Fibroblast of lung (primary cell): ENCODE data around the gene UBL4B. TPM values are rescaled to one million over a fixed set of nuclear protein-coding genes. Genes with fewer than 3 reads are reported as not detected.
A peak's percentile ranks its signal among the peaks of the same experiment; 100 is the strongest.

Experiments used
- DNase-seq, 2 donors: peaks; one replicate each; pipeline versions ENCODE4 v3.0.0 to v3.0.0-alpha.2; 2010; ENCODE audit warnings: low read depth in 2 of 2
- H2AFZ ChIP-seq: 2 replicates; pipeline ENCODE4 v1.5.1; 2012; ENCODE audit warnings: low read length, control low read depth, inconsistent platforms
- H3K27ac ChIP-seq: 2 replicates; pipeline ENCODE4 v1.5.1; 2011; ENCODE audit warnings: low read length, control low read depth; ENCODE audit not compliant: insufficient read depth
- H3K27me3 ChIP-seq: 2 replicates; pipeline ENCODE4 v1.5.1; 2011; ENCODE audit warnings: mild to moderate bottlenecking, low read length; ENCODE audit not compliant: control insufficient read depth, insufficient read depth
- H3K36me3 ChIP-seq: 2 replicates; pipeline ENCODE4 v1.5.1; 2011; ENCODE audit warnings: low read length; ENCODE audit not compliant: control insufficient read depth, insufficient read depth
- H3K4me1 ChIP-seq: 2 replicates; pipeline ENCODE4 v1.5.1; 2011; ENCODE audit warnings: low read length; ENCODE audit not compliant: control insufficient read depth, insufficient read depth; ENCODE audit errors: extremely low read depth
- H3K4me2 ChIP-seq: 2 replicates; pipeline ENCODE4 v1.5.1; 2011; ENCODE audit warnings: low read length, control low read depth; ENCODE audit not compliant: insufficient read depth; ENCODE audit errors: extremely low read depth
- H3K4me3 ChIP-seq, 4 experiments: fragments of 200-600 bp in 1 of 4; sonication (generic) in 1 of 4; replicated peaks in 1 of 4; 2 replicates each; pipeline ENCODE4 v1.5.1; 2011 to 2016; ENCODE audit warnings: low read length in 4 of 4, low read depth in 3 of 4, mild to moderate bottlenecking in 3 of 4, control low read depth in 2 of 4, inconsistent platforms in 1 of 4, mixed read lengths in 1 of 4; ENCODE audit not compliant: insufficient read depth in 1 of 4; ENCODE audit errors: control extremely low read depth in 1 of 4
- H3K79me2 ChIP-seq: 2 replicates; pipeline ENCODE4 v1.5.1; 2012; ENCODE audit warnings: mild to moderate bottlenecking, low read length, inconsistent platforms; ENCODE audit not compliant: control insufficient read depth, insufficient read depth
- H3K9ac ChIP-seq: 2 replicates; pipeline ENCODE4 v1.5.1; 2011; ENCODE audit warnings: mild to moderate bottlenecking, low read length, control low read depth; ENCODE audit not compliant: insufficient read depth
- H3K9me3 ChIP-seq: 2 replicates; pipeline ENCODE4 v1.5.1; 2012; ENCODE audit warnings: low read depth, low read length; ENCODE audit not compliant: control insufficient read depth, insufficient read depth
- H4K20me1 ChIP-seq: 2 replicates; pipeline ENCODE4 v1.5.1; 2011; ENCODE audit warnings: low read length; ENCODE audit not compliant: control insufficient read depth, insufficient read depth; ENCODE audit errors: extremely low read depth
- EZH2 ChIP-seq: IDR thresholded peaks from 2 replicates; pipeline ENCODE4 v1.5.1; 2012; ENCODE audit warnings: low read length, control low read depth, mild to moderate bottlenecking; ENCODE audit errors: missing control alignments
- polyA plus RNA-seq, 2 donors: library from polyadenylated mRNA; depleted of rRNA in 1 of 2; stranded (reverse) in 1 of 2; unstranded in 1 of 2; fragments of >200 nt; gene quantifications; 2 replicates each; pipeline ENCODE4 v1.2.1, GENCODE V29; 2011 to 2012; ENCODE audit warnings: missing spikeins in 1 of 2
- total RNA-seq: library from RNA; depleted of rRNA; stranded (reverse); fragments of >200 nt; gene quantifications from 2 replicates; pipeline ENCODE4 v1.2.1, GENCODE V29; 2014
- TF ChIP-seq, protein P1 (sequence below), 2 donors: IDR thresholded peaks in 1 of 2; conservative IDR thresholded peaks in 1 of 2; 1 replicate in 1 of 2; 2 replicates in 1 of 2; pipeline ENCODE4 v1.5.1; 2011 to 2012; ENCODE audit warnings: low read length in 2 of 2, control low read depth in 1 of 2, inconsistent platforms in 1 of 2, low read depth in 1 of 2, mild to moderate bottlenecking in 1 of 2

UBL4B gene
- total and polyA plus RNA-seq, 2 donors (not counting 1 experiment from before 2014, with no cell fraction given): not detected

DNA sequence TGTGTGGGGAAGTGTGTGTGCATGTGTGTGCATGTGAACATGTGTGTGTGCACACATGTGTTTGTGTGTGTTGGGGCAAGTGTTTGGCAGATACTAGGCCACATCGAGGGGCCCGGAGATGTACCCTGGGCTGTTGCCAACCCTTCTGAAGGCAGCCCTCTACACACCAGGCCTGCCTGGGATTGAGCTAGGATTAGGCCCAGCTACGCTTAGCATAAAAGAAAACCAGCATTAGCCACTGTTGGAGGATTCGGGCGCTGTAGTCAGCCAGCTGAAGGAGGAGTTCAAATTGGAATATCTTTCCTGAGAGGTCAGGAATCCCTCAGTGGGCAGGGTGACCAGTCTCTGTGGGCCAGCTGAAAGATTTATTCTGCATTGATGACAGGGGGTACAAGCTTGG lies 31.2 kb upstream of the UBL4B start:
- H4K20me1 ChIP-seq: no peaks in the 10 kb centered on the region
- no peaks in the 10 kb centered on the region for H3K4me1 ChIP-seq
- no peak overlapping the region for H3K27ac ChIP-seq
- H3K36me3 ChIP-seq: no peaks in the 10 kb centered on the region
- H3K79me2 ChIP-seq: no peaks in the 10 kb centered on the region
- H3K4me2 ChIP-seq: no peak overlapping the region
- H3K9ac ChIP-seq: no peak overlapping the region
- no peaks in the 10 kb centered on the region for H3K9me3 ChIP-seq
- H3K27me3 ChIP-seq: peaks cover 45% of the 10 kb centered on the region
- no peak overlapping the region for H3K4me3 ChIP-seq
- no peak overlapping the region for H2AFZ ChIP-seq
- TF ChIP-seq, protein P1, sequence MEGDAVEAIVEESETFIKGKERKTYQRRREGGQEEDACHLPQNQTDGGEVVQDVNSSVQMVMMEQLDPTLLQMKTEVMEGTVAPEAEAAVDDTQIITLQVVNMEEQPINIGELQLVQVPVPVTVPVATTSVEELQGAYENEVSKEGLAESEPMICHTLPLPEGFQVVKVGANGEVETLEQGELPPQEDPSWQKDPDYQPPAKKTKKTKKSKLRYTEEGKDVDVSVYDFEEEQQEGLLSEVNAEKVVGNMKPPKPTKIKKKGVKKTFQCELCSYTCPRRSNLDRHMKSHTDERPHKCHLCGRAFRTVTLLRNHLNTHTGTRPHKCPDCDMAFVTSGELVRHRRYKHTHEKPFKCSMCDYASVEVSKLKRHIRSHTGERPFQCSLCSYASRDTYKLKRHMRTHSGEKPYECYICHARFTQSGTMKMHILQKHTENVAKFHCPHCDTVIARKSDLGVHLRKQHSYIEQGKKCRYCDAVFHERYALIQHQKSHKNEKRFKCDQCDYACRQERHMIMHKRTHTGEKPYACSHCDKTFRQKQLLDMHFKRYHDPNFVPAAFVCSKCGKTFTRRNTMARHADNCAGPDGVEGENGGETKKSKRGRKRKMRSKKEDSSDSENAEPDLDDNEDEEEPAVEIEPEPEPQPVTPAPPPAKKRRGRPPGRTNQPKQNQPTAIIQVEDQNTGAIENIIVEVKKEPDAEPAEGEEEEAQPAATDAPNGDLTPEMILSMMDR (conservative IDR thresholded peaks at IDR 0.05 in 1 of 2, IDR thresholded peaks at IDR 0.05 in 1 of 2; ENCODE audit: low read depth in 1 of 2, low read length in 2 of 2): no peak
- no peak for TF ChIP-seq EZH2
- no peak for DNase-seq

DNA sequence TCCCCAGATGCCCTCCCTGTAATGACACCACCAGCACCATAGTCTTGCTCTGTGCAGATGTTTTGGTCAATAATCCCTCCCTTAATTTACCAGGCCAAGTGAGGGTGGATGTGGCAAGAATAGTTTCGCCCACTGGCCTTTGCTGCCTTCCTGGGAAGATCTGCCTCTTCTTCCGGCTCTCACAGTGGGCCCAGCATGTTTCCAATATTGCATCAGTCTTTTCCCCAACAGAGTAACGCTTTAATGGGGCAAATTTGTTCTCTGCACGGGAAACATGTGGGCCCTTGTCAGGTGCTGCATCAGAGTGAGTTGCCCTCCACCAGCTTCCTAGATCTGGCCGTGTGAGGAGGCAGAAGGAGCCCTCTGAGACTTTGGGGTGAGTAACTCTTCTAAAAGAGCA lies 29.8 kb upstream of the UBL4B start:
- no peak for TF ChIP-seq EZH2
- TF ChIP-seq, protein P1 (conservative IDR thresholded peaks at IDR 0.05 in 1 of 2, IDR thresholded peaks at IDR 0.05 in 1 of 2; ENCODE audit: low read depth in 1 of 2, low read length in 2 of 2): no peak
- Histone ChIP-seq H3K4me2 (no peak overlapping the region), H3K9ac (no peak overlapping the region), H3K4me1 (no peaks in the 10 kb centered on the region), H3K79me2 (no peaks in the 10 kb centered on the region), H2AFZ (no peak overlapping the region), H3K36me3 (no peaks in the 10 kb centered on the region), H3K4me3 (no peak overlapping the region), H4K20me1 (no peaks in the 10 kb centered on the region), H3K9me3 (no peaks in the 10 kb centered on the region), H3K27ac (no peak overlapping the region), H3K27me3 (peaks cover 42% of the 10 kb centered on the region)
- DNase-seq: no peak

DNA sequence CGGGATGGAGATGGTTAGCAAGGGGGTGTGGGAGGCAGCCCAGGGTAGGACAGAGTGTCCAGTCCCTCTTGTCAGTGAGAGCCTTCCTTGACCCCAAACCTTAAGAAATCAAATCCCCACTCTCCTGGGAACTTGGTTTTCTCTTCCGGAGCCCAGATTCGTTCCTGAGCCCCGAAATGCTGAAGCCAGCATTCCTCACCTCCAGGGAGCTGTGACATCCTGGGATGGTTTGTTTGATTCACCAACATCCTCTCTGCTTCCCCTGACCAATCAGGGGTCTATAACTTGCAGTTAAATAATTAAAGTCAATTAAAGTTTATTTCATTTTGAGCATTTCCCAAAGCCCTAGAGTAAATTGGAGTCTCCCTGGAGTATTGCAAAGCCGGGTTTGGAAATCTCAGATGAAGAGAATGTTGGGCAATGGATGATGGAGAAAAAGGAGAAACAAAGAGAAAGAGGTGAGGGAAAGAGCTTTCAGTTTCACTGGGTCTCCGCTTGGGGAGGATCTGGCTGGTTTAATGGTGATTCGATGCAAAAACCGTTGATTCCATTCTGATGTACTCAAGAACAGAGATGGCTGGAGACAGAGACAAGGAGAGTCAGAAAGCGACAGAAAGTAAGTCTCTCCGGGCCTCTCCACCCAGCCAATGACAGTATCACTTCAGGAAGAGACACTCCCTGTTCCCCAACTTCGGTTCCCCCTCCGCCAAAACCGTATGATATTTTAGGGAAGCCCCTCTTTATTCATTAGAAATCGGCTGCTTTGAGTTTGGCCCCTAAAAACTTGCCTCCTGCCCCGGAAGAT lies 29.0 kb upstream of the UBL4B start:
- peak overlapping the region; percentile 88 for H3K4me2 ChIP-seq
- peak overlapping the region in 1 of 4 experiments; percentile 59 for H3K4me3 ChIP-seq
- H3K9ac ChIP-seq: no peak overlapping the region
- no peak overlapping the region for H2AFZ ChIP-seq
- no peak overlapping the region for H3K27ac ChIP-seq
- H3K36me3 ChIP-seq: no peaks in the 10 kb centered on the region
- no peak for TF ChIP-seq EZH2
- TF ChIP-seq, protein P1 (conservative IDR thresholded peaks at IDR 0.05 in 1 of 2, IDR thresholded peaks at IDR 0.05 in 1 of 2; ENCODE audit: low read depth in 1 of 2, low read length in 2 of 2): no peak
- peak in 1 of 2 donors; percentile 16 for DNase-seq
- no peaks in the 10 kb centered on the region for H3K79me2 ChIP-seq
- no peaks in the 10 kb centered on the region for H3K4me1 ChIP-seq
- H4K20me1 ChIP-seq: no peaks in the 10 kb centered on the region
- peaks cover 39% of the 10 kb centered on the region for H3K27me3 ChIP-seq
- no peaks in the 10 kb centered on the region for H3K9me3 ChIP-seq
